ENCODE data around the gene PJA2. TPM values are rescaled to one million over a fixed set of nuclear protein-coding genes. Genes with fewer than 3 reads are reported as not detected.
A peak's percentile ranks its signal among the peaks of the same experiment; 100 is the strongest.

PJA2 gene
- total RNA-seq, 1 experiment from 2014 or later: 50.8 TPM

- peak; percentile 73 for DNase-seq (ENCODE audit: extremely low read depth, low read depth)
Measured at GRCh38 chr5:109408991-109409843, 557 bp downstream of the PJA2 start.

- no peak for DNase-seq (ENCODE audit: extremely low read depth, low read depth)
Measured at GRCh38 chr5:109407913-109408312, 1.9 kb downstream of the PJA2 start.

DNA sequence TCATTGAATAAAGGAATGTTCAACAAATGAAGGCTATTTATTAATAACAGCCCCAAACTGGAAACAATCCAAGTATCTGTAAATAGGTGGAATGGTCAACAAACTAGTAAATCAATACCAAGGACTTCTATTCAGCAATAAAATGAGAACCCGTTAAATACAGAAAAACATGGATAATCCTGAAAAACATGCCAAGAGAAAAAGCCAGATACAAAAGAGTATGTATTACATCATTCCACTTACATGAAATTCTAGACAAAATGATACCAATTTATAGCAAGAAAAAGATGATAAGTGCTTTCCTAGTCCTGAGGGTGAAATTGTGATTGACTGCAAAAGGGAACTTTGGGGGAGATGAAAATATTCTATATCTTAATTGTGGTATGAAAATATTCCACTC, 3.1 kb downstream of the PJA2 start:
- DNase-seq (ENCODE audit: extremely low read depth, low read depth): no peak

GRCh38 chr5:109404428-109404960, 5.3 kb downstream of the PJA2 start:
- DNase-seq (ENCODE audit: extremely low read depth, low read depth): no peak

DNA sequence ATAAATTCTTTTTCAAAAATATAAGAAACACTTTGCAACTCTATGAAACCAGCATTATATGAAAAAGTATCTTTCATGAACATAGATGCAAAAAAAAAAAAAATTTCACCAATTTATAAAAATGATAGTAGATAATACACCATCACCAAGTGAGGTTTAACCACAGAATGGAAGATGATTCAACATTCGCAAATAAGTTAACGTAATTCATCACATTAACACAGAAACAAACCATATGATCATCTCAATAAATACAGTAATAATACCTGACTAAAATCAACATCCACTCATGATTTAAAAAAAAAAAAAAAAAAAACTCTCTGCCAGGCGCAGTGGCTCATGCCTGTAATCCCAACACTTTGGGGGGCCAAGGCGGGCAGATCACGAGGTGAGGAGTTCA, 6.3 kb downstream of the PJA2 start:
- no peak for DNase-seq (ENCODE audit: extremely low read depth, low read depth)

DNA sequence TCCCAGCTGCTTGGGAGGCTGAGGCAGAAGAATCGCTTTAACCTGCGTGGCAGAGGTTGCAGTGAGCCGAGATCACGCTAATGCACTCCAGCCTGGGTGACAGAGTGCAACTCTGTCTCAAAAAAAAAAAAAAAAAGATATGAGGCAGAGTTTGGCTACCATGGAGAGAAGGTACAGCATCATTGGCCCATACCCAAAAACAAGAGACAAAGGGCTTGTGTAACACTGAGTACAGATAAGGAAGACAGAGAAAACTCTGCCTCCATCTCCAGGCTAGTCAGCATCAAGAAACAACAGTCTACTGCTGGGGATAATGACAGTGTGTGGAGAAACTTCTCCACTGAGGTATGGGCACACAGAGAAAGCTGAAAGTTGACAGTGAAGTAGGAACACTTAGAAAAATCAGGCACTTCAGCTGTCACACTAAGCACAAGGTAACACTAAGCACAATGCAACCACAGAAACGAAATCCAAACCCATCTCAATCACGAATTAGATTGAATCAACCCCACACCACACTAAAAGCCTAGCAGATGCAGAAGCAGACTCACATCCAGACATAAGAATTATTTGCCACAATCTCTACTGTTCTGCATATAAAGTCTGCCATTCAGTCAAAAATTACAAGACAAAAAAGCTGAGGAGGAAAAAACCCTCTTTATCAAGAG, 10.5 kb downstream of the PJA2 start:
- no peak for DNase-seq (ENCODE audit: extremely low read depth, low read depth)

GRCh38 chr5:109396965-109397364, 12.8 kb downstream of the PJA2 start:
- no peak for DNase-seq (ENCODE audit: extremely low read depth, low read depth)

DNA sequence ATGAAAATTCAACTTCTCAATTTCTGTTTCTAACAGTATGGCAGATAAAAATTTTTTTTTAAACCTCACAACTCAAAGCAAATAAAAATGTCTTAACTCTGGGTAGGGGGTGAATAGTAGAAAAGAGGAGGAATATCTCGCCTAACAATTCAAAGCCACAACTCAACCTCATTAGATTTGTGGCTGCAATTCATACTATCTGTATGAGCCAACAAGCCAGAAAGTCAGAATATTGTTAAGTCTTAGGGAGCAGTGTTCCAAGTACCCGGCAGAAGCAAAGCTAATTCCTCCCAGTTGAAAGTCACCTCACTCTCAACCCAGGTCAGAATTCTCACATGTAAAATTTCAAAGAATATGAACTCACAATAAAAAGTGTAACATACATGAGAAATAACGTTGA, 15.0 kb downstream of the PJA2 start:
- no peak for DNase-seq (ENCODE audit: extremely low read depth, low read depth)

DNA sequence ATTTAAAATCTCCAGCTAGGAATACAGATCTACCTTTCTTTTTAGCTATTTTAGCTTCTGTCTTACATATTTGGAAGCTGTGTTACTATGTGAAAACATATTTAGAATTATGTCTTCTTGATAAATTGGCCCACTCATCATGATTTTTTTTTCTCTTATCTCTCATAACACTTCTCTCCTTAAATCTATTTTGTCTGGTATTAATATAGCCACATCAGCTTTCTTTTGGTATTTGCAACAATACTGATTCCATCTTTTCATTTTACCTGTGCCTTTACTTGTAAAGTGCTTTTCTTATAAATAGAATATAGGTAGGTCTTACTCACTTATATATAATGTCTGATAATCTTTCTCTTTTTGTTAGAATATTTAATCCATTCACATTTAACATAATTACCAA, 19.6 kb downstream of the PJA2 start:
- DNase-seq (ENCODE audit: extremely low read depth, low read depth): no peak

- DNase-seq (ENCODE audit: extremely low read depth, low read depth): no peak
Measured at GRCh38 chr5:109388407-109388806, 21.4 kb downstream of the PJA2 start.

GRCh38 chr5:109387408-109387974, 22.3 kb downstream of the PJA2 start:
- DNase-seq (ENCODE audit: extremely low read depth, low read depth): no peak

DNA sequence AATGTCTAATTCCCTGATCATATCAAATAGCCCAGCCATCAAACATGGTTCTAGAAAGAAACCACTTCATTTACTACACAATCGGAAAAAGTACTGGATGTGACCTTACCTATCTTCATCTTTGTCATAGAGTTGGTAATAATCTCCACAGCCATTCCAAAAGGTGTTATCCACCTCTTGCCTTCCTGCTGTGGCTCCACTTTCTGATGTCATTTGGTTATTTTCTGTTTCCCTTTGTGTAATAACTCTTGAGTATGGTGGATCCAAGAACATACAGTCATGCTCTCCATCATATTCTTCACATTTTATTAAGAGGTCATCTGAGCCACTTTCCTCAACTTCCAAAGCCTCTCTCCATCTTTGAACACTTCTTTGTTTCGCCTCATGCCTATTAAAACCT, 31.7 kb downstream of the PJA2 start:
- DNase-seq (ENCODE audit: extremely low read depth, low read depth): no peak

GRCh38 chr5:109374625-109375024, 35.1 kb downstream of the PJA2 start:
- DNase-seq (ENCODE audit: extremely low read depth, low read depth): no peak

GRCh38 chr5:109373932-109374331, 35.8 kb downstream of the PJA2 start:
- no peak for DNase-seq (ENCODE audit: extremely low read depth, low read depth)

- DNase-seq (ENCODE audit: extremely low read depth, low read depth): no peak
Measured at GRCh38 chr5:109370343-109370742, 39.4 kb downstream of the PJA2 start.

- no peak for DNase-seq (ENCODE audit: extremely low read depth, low read depth)
Measured at GRCh38 chr5:109365653-109366052, 44.1 kb downstream of the PJA2 start.

DNA sequence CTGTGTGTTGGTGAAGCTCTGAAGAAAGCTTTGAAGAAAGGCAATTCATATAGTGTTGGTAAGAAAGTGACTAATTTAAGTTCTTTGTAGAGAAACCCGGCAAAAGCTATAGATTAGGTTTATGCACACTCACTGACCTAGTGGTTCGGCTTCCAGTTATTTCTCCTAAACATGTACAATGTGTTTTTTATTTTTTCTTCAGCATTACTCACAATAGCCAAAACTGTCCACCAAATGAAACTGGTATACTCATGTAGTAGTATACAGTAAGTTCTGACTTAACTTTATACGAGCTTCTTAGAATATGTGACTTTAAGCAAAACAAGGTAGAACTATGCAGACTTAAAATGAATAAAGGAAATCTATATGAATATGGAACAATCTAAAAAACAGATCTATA, 44.8 kb downstream of the PJA2 start:
- no peak for DNase-seq (ENCODE audit: extremely low read depth, low read depth)

DNA sequence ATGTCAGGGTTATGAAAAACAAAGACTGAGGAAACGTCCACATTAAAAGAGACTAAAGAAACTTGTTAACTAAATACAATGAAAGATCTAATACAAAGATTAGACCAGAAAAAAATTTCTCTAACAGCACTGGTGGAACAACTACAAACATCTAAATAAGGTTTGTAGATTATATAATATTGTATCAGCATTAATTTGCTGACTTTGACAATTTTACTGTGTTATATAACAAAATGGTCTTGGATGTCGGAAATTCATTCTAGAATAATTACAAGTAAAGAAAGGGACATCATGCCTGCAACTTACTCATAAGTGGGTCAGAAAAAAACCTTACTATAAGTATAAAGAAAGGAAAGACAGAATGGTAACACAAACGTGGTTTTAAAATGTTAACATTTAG, 50.1 kb downstream of the PJA2 start:
- DNase-seq (ENCODE audit: extremely low read depth, low read depth): no peak

GRCh38 chr5:109357807-109358206, 52.0 kb downstream of the PJA2 start:
- DNase-seq (ENCODE audit: extremely low read depth, low read depth): no peak

- no peak for DNase-seq (ENCODE audit: extremely low read depth, low read depth)
Measured at GRCh38 chr5:109354761-109355160, 55.0 kb downstream of the PJA2 start.

DNA sequence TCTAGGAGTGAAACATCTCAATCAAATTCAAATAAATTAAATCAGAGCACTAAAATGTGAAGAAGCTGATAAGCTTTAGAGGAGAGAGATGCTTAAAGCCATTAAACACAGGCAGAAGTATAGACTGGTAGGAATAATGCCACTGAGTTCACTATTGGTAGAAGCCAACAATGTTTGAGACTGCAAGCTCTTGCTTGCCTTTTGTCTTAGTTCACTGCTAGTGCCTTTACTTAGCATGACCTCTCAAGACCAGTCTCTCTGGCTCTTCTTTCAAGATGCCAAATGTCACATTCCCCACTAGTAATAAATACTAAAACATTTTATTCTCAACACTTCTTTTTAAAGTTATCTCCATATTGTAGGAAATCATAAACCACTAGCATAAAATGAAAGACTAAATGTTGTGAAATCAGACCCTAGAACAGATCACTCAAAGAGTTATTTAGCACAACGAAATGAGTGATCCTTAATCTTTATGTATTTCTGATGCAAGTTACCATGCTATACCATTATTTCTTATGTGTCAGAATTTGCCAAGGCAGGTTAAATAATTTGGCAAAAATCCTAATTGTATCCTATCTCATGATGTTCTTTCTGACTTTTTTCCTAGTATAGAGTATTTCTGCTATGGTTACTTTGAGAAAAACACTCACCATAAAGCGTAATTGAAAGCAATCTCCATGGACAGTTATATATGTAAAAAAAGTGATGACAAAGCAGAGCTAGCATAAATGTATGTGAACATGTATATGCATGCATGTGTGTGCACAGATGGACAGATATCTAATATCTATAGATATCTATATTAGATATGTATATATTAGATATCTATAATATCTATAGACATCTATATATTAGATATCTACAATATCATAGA, 57.5 kb downstream of the PJA2 start:
- no peak for DNase-seq (ENCODE audit: extremely low read depth, low read depth)

Measured in NCI-H460 (cell line).